GM18951 (cell line): ENCODE results near the gene CACNA1S.

Source experiments
- POLR2A ChIP-seq: IDR thresholded peaks from 4 replicates; pipeline ENCODE4 v1.6.1; 2011; ENCODE audit warnings: mild to moderate bottlenecking; ENCODE audit not compliant: insufficient read length, insufficient read depth; ENCODE audit errors: extremely low read depth
- in situ Hi-C: fragments of 300-500 bp; cut with MboI; formaldehyde crosslinking; loops from one replicate; pipeline ENCODE4 v1.12.0; 2022; ENCODE audit warnings: low sequenced_read_pairs, mixed read lengths, inconsistent platforms; ENCODE audit not compliant: unreplicated experiment

CACNA1S gene

GRCh38 chr1:201009962-201010645 is 102.1 kb downstream of the CACNA1S start:
- TF ChIP-seq POLR2A: no peak
- in situ Hi-C loops: no loop called here

GRCh38 chr1:201008666-201009360 is 103.4 kb downstream of the CACNA1S start:
- in situ Hi-C loops: no loop called here
- TF ChIP-seq POLR2A: no peak

GRCh38 chr1:201007481-201007880 is 104.7 kb downstream of the CACNA1S start:
- no peak for TF ChIP-seq POLR2A
- in situ Hi-C loops: no loop called here

GRCh38 chr1:201006450-201006849 is 105.8 kb downstream of the CACNA1S start:
- in situ Hi-C loops: no loop called here
- no peak for TF ChIP-seq POLR2A

GRCh38 chr1:201004732-201005131 is 107.5 kb downstream of the CACNA1S start:
- in situ Hi-C loops: no loop called here

GRCh38 chr1:201004154-201004553 is 108.1 kb downstream of the CACNA1S start:
- TF ChIP-seq POLR2A: no peak

More at GRCh38 chr1:201004732-201005131, 107.5 kb downstream of the CACNA1S start:
- no peak for TF ChIP-seq POLR2A

GRCh38 chr1:201002510-201002909 is 109.7 kb downstream of the CACNA1S start:
- no peak for TF ChIP-seq POLR2A
- in situ Hi-C loops: no loop called here

More at GRCh38 chr1:201004154-201004553, 108.1 kb downstream of the CACNA1S start:
- in situ Hi-C loops: no loop called here

GRCh38 chr1:201001962-201002361 is 110.3 kb downstream of the CACNA1S start:
- no peak for TF ChIP-seq POLR2A
- in situ Hi-C loops: no loop called here

GRCh38 chr1:201000391-201000790 is 111.8 kb downstream of the CACNA1S start:
- in situ Hi-C loops: no loop called here
- TF ChIP-seq POLR2A: no peak

GRCh38 chr1:200999667-201000066 is 112.6 kb downstream of the CACNA1S start:
- in situ Hi-C loops: no loop called here
- TF ChIP-seq POLR2A: no peak

GRCh38 chr1:200998323-200998722 is 113.9 kb downstream of the CACNA1S start:
- no peak for TF ChIP-seq POLR2A
- in situ Hi-C loops: no loop called here

- in situ Hi-C loops: no loop called here
- no peak for TF ChIP-seq POLR2A
Measured at GRCh38 chr1:200992382-200993048, 119.7 kb downstream of the CACNA1S start.

- in situ Hi-C loops: no loop called here
- TF ChIP-seq POLR2A: no peak
Measured at GRCh38 chr1:200991097-200991614, 121.1 kb downstream of the CACNA1S start.
